Measurements from ENCODE around the gene CPNE7. TPM values are rescaled to one million over a fixed set of nuclear protein-coding genes. Genes with fewer than 3 reads are reported as not detected.

Gene CPNE7
- total and polyA plus RNA-seq, 9 of the 15 experiments (the other 6 are each of a cell fraction or from before 2014, with no cell fraction given): 0.30 to 73.4 (median 32.7) TPM

GRCh38 chr16:89554343-89554742 is 21.2 kb upstream of the CPNE7 start (continued):
- no peak for TF ChIP-seq MYC (IDR thresholded peaks at IDR 0.05; ENCODE audit: low read depth, low read length)
- TF ChIP-seq MYC (CRISPR knock-in tag; IDR thresholded peaks at IDR 0.05; ENCODE audit: borderline replicate concordance, low read depth): no peak
- TF ChIP-seq DDX20 (tag; IDR thresholded peaks at IDR 0.05; ENCODE audit: low read depth): no peak

- in situ Hi-C loops (cut with MboI): no loop called here
- Histone ChIP-seq H3K9me3 (replicated peaks; ENCODE audit: control insufficient read depth, insufficient read depth, low read depth, low read length) (no peaks in the 10 kb centered on the region), H3K79me2 (ENCODE audit: control insufficient read depth, insufficient read depth, low read length) (peaks cover 7% of the 10 kb centered on the region; the same call in 2 of the 3 replicates), H3K4me1 (replicated peaks in 1 of 2; ENCODE audit: control insufficient read depth in 2 of 2, insufficient read depth in 2 of 2, low read length in 2 of 2) (peaks cover 3 to 31% of the 10 kb centered on the region in 2 experiments; a peak in 4 of 5 replicates), H3K36me3 (ENCODE audit: control insufficient read depth, insufficient read depth, low read length) (peaks cover 70% of the 10 kb centered on the region; the same call in 2 of the 3 replicates), H3K9ac (ENCODE audit: insufficient read depth in 1 of 2, low read depth in 2 of 2, low read length in 2 of 2) (no peak overlapping the region), H4K20me1 (replicated peaks; ENCODE audit: control insufficient read depth, insufficient read depth, low read length) (no peaks in the 10 kb centered on the region), H3K4me2 (ENCODE audit: insufficient read depth, low read length) (no peak overlapping the region), H3K9me1 (ENCODE audit: control insufficient read depth, insufficient read depth, low read length) (no peaks in the 10 kb centered on the region), H3K27me3 (ENCODE audit: control insufficient read depth in 2 of 2, insufficient read depth in 2 of 2, low read length in 2 of 2) (no peaks in the 10 kb centered on the region), H2AFZ (ENCODE audit: low read depth, low read length) (no peak overlapping the region), H3K4me3 (no peak overlapping the region), H3K27ac (ENCODE audit: extremely low read depth, low read depth, low read length) (no peak overlapping the region)
- ChIA-PET POLR2A (interaction anchor here (1.3 kb wide), 1 partner anchor 22 kb away, joined by 3 read pairs; no protein-coding TSS in a partner anchor), CTCF (ENCODE audit: low intra/inter-chr PET ratio) (no interaction called here)
- 90% methylated on average over 13 of the region's 16 CpGs for WGBS (ENCODE audit: insufficient coverage, low coverage, missing lambda C conversion rate)
- no TSS peak for BruUV-seq (replicated peaks)
- ATAC-seq (no peak), DNase-seq (ENCODE audit: extremely low read depth in 1 of 4, low spot score in 3 of 4) (no peak), FAIRE-seq (no peak)
- intact Hi-C loops (cut with micrococcal nuclease): no loop called here
- TF ChIP-seq POLR2G (IDR thresholded peaks at IDR 0.05; ENCODE audit: low read depth, low read length) (0 out of 2 replicates have a peak, but pooled peaks have one; percentile 6), TGIF2 (CRISPR knock-in tag; IDR thresholded peaks at IDR 0.05) (no peak)
Observed at GRCh38 chr16:89555265-89555664, 20.3 kb upstream of the CPNE7 start.

All from K562 (cell line).